OCI-LY7 (cell line): ENCODE data around the gene MVB12B. TPM values are rescaled to one million over a fixed set of nuclear protein-coding genes. Genes with fewer than 3 reads are reported as not detected.

Experiments used
- BruUV-seq: library from RNA; stranded (reverse); fragments of 400-500 nt; replicated peaks from 2 replicates; lab custom pipeline; 2021; lab: Mats Ljungman, UMichigan
- CTCF ChIA-PET: fragments of 300-600 bp; sonication (Branson Sonifier 250); formaldehyde crosslinking; loops from one replicate; lab custom pipeline; 2022; ENCODE audit warnings: antibody characterized with exemption; ENCODE audit not compliant: unreplicated experiment; lab: Charles Lee
- POLR2A ChIA-PET: fragments of 300-600 bp; sonication (Branson Sonifier 250); formaldehyde crosslinking; loops from one replicate; lab custom pipeline; 2022; ENCODE audit warnings: antibody characterized with exemption; lab: Charles Lee
- DNase-seq: peaks from one replicate; pipeline ENCODE4 v3.0.0-alpha.2; 2015; ENCODE audit warnings: low spot score
- H2AFZ ChIP-seq: fragments of 200-600 bp; sonication (generic), shearing (Covaris generic); 2 replicates; pipeline ENCODE4 v1.6.1; 2014; ENCODE audit warnings: mild to moderate bottlenecking, antibody characterized with exemption, low read length, moderate library complexity
- H3K27ac ChIP-seq: fragments of 200-600 bp; sonication (generic); 2 replicates; pipeline ENCODE4 v1.5.1; 2014; ENCODE audit warnings: mixed run types, low read depth, mild to moderate bottlenecking, moderate library complexity, low read length, inconsistent platforms; ENCODE audit not compliant: poor library complexity, severe bottlenecking
- H3K36me3 ChIP-seq: fragments of 200-600 bp; sonication (generic); 2 replicates; pipeline ENCODE4 v1.6.1; 2014; ENCODE audit warnings: mild to moderate bottlenecking, antibody characterized with exemption, low read length, moderate library complexity, mixed read lengths; ENCODE audit not compliant: insufficient read depth
- H3K4me1 ChIP-seq: fragments of 200-600 bp; sonication (generic); 2 replicates; pipeline ENCODE4 v1.5.1; 2014; ENCODE audit warnings: mild to moderate bottlenecking, low read length; ENCODE audit not compliant: insufficient read depth, poor library complexity, severe bottlenecking
- H3K4me2 ChIP-seq: fragments of 200-600 bp; sonication (generic); 2 replicates; pipeline ENCODE4 v1.6.1; 2014; ENCODE audit warnings: mild to moderate bottlenecking, low read length
- H3K4me3 ChIP-seq: fragments of 200-600 bp; sonication (generic); 2 replicates; pipeline ENCODE4 v1.5.1; 2014; ENCODE audit warnings: mild to moderate bottlenecking, low read depth, low read length; ENCODE audit not compliant: poor library complexity, severe bottlenecking
- H3K79me2 ChIP-seq: fragments of 200-600 bp; sonication (generic); 2 replicates; pipeline ENCODE4 v1.6.1; 2016; ENCODE audit warnings: low read depth, mild to moderate bottlenecking, low read length, moderate library complexity, mixed read lengths; ENCODE audit not compliant: insufficient read depth
- H3K9me2 ChIP-seq: fragments of 200-600 bp; sonication (generic); 2 replicates; pipeline ENCODE4 v1.6.1; 2016; ENCODE audit warnings: mild to moderate bottlenecking, low read length, mixed read lengths; ENCODE audit not compliant: insufficient read depth
- H3K9me3 ChIP-seq: fragments of 200-600 bp; sonication (generic); 2 replicates; pipeline ENCODE4 v1.6.1; 2014; ENCODE audit warnings: mild to moderate bottlenecking, mixed run types, low read length, mixed read lengths
- H4K20me1 ChIP-seq: fragments of 200-600 bp; sonication (generic); 2 replicates; pipeline ENCODE4 v1.6.1; 2014; ENCODE audit warnings: mild to moderate bottlenecking, antibody characterized with exemption, low read length, moderate library complexity, mixed read lengths; ENCODE audit not compliant: insufficient read depth
- CTCF ChIP-seq: fragments of 200-600 bp; sonication (generic); conservative IDR thresholded peaks from 2 replicates; pipeline ENCODE4 v1.5.1; 2014; ENCODE audit warnings: mild to moderate bottlenecking, antibody characterized with exemption, low read length, moderate library complexity, mixed read lengths
- EZH2phosphoT487 ChIP-seq: fragments of 200-600 bp; sonication (generic); IDR thresholded peaks from 2 replicates; pipeline ENCODE4 v1.6.1; 2018; ENCODE audit warnings: low read depth, borderline replicate concordance, mild to moderate bottlenecking, mixed run types, antibody characterized with exemption, low read length, moderate library complexity, mixed read lengths
- intact Hi-C: fragments of 100-400 bp; cut with micrococcal nuclease; formaldehyde crosslinking; loops from one replicate; pipeline ENCODE4 v1.10.0; 2022; ENCODE audit not compliant: unreplicated experiment
- total RNA-seq, 2 experiments: library from RNA; depleted of rRNA in 1 of 2; stranded (reverse); fragments of >200 nt in 1 of 2; shearing (Covaris generic) in 1 of 2; gene quantifications; 2 replicates each; pipeline ENCODE4 v1.2.3, GENCODE V29; 2014 to 2022

Gene MVB12B
- total RNA-seq, 2 experiments from 2014 or later = 1.3 TPM; not detected in 1

- no peak for TF ChIP-seq EZH2phosphoT487
- TF ChIP-seq CTCF = no peak
- Histone ChIP-seq H3K4me2 (no peak overlapping the region), H3K4me3 (no peak overlapping the region), H3K9me3 (no peaks in the 10 kb centered on the region), H3K79me2 (no peaks in the 10 kb centered on the region), H3K4me1 (peaks cover 22% of the 10 kb centered on the region), H2AFZ (no peak overlapping the region), H4K20me1 (no peaks in the 10 kb centered on the region), H3K27ac (no peak overlapping the region), H3K9me2 (no peaks in the 10 kb centered on the region), H3K36me3 (no peaks in the 10 kb centered on the region)
- CTCF ChIA-PET = no interaction called here
- no peak for DNase-seq
- BruUV-seq = no TSS peak
- intact Hi-C loops = no loop called here
- POLR2A ChIA-PET = interaction anchor here (0.6 kb wide), 1 partner anchor 487 kb away, joined by 3 read pairs; no protein-coding TSS in a partner anchor
These were observed 188.6 kb downstream of the MVB12B start for GRCh38 chr9:126515001-126515872.

GRCh38 chr9:126515873-126516505 lies 189.4 kb downstream of the MVB12B start:
- H3K36me3 ChIP-seq = no peaks in the 10 kb centered on the region
- DNase-seq = no peak
- no peaks in the 10 kb centered on the region for H3K9me3 ChIP-seq
- no peaks in the 10 kb centered on the region for H3K79me2 ChIP-seq
- ChIA-PET POLR2A (interaction anchor here (0.6 to 2.6 kb wide), 2 partner anchors 17 to 488 kb away, joined by 3 to 17 read pairs; no protein-coding TSS in a partner anchor), CTCF (no interaction called here)
- H2AFZ ChIP-seq = no peak overlapping the region
- no peaks in the 10 kb centered on the region for H3K9me2 ChIP-seq
- H4K20me1 ChIP-seq = no peaks in the 10 kb centered on the region
- no peak overlapping the region for H3K4me2 ChIP-seq
- intact Hi-C loops = no loop called here
- TF ChIP-seq EZH2phosphoT487 = no peak
- no peak for TF ChIP-seq CTCF
- H3K4me1 ChIP-seq = peaks cover 22% of the 10 kb centered on the region
- no peak overlapping the region for H3K27ac ChIP-seq
- BruUV-seq = no TSS peak
- no peak overlapping the region for H3K4me3 ChIP-seq
